GM15510 (cell line): Measurements from ENCODE around the gene FHAD1.

ENCODE experiments used
- POLR2A ChIP-seq: IDR thresholded peaks from 3 replicates; pipeline ENCODE4 v1.6.1; 2011; ENCODE audit warnings: borderline replicate concordance; ENCODE audit not compliant: insufficient read length; ENCODE audit errors: extremely low read depth

Gene FHAD1

DNA sequence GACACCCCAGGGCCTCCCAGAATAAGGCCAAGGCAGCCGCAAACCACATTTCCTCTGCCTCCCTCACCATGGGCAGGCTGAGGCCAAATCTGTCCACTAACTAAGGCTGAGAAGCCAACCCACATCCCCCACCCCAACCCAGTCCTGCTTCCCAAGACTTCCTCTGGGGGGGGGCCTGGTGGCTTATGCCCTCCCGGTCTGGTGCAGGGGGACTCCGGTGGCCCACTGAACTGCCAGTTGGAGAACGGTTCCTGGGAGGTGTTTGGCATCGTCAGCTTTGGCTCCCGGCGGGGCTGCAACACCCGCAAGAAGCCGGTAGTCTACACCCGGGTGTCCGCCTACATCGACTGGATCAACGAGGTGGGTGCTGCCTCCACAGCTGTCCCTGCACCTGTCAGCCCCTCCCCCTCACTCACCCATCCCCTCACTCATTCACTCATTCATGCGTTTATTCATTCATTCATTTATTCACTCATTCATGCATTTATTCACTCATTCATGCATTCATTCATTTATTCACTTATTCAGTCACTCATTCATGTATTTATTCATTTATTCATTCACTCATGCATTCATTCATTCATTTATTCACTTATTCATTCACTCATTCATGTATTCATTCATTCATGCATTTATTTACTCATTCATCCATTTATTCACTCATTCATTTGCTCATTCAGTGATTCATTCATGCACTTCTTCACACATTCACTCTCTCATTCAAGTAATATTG lies 198.5 kb downstream of the FHAD1 start:
- no peak for TF ChIP-seq POLR2A

DNA sequence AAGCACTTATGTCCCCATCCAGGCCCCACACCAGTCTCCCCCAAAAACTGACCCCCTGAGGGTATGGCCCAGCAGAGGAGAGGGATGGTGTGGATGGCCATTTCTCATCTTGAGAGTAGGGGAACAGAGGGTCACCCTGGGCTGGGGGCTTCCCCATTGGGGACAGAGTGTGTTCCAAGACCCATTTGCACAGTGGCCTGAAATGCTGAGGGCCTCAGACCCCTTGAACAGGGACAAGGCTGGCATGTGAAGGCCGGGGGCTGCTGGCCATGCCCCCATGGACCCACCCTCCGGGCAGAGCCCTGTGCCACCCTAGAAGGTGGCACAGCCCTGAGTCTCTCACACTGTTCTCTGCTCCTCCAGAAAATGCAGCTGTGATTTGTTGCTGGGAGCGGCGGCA lies 199.2 kb downstream of the FHAD1 start:
- TF ChIP-seq POLR2A, result no peak
